Stomach (tissue), 9 donors: ENCODE results near the gene NCOA3. TPM values are rescaled to one million over a fixed set of nuclear protein-coding genes. Genes with fewer than 3 reads are reported as not detected.

Experiments used
- DNase-seq, 2 donors: peaks; one replicate each; pipeline versions ENCODE4 v3.0.0 to v3.0.0-alpha.2; 2013 to 2019
- H3K27ac ChIP-seq, 5 donors: fragments of 200-600 bp in 4 of 5; sonication (generic) in 4 of 5; one replicate each; pipeline ENCODE4 v1.5.1; 2013 to 2019; ENCODE audit warnings: mild to moderate bottlenecking in 1 of 5, moderate library complexity in 1 of 5
- H3K27me3 ChIP-seq, 3 donors: fragments of 200-600 bp; sonication (generic); one replicate each; pipeline ENCODE4 v1.5.1; 2017 to 2019; ENCODE audit warnings: mixed run types in 1 of 3
- H3K36me3 ChIP-seq, 4 donors: fragments of 200-600 bp; sonication (generic); 1 replicate in 3 of 4; 2 replicates in 1 of 4; pipeline ENCODE4 v1.5.1; 2016 to 2019
- H3K4me1 ChIP-seq, 4 donors: fragments of 200-600 bp; sonication (generic); one replicate each; pipeline ENCODE4 v1.5.1; 2016 to 2019
- H3K4me3 ChIP-seq, 4 donors: fragments of 200-600 bp; sonication (generic) in 3 of 4; one replicate each; pipeline ENCODE4 v1.5.1; 2016 to 2019; ENCODE audit warnings: mild to moderate bottlenecking in 1 of 4
- H3K9me3 ChIP-seq, 4 donors: fragments of 200-600 bp; sonication (generic); one replicate each; pipeline ENCODE4 v1.5.1; 2016 to 2019
- CTCF ChIP-seq, 7 experiments: fragments of 450-650 bp in 4 of 7; fragments of 200-600 bp in 3 of 7; sonication (generic) in 3 of 7; IDR thresholded peaks; one replicate each; pipeline ENCODE4 v1.5.1; 2016 to 2019; ENCODE audit warnings: antibody characterized with exemption in 7 of 7, control low read depth in 2 of 7, mild to moderate bottlenecking in 1 of 7
- EP300 ChIP-seq: sonication (generic); formaldehyde crosslinking; IDR thresholded peaks from one replicate; pipeline ENCODE4 v1.6.1; 2017; ENCODE audit warnings: antibody characterized with exemption
- POLR2A ChIP-seq, 4 donors: fragments of 450-650 bp; IDR thresholded peaks; one replicate each; pipeline ENCODE4 v1.6.1; 2016; ENCODE audit warnings: antibody characterized with exemption in 4 of 4, control low read depth in 2 of 4, mild to moderate bottlenecking in 1 of 4, moderate library complexity in 1 of 4
- POLR2AphosphoS5 ChIP-seq, 3 donors: sonication (generic); formaldehyde crosslinking; IDR thresholded peaks; one replicate each; pipeline ENCODE4 v1.6.1; 2016; ENCODE audit warnings: antibody characterized with exemption in 3 of 3
- WGBS, 5 donors: extraction: QIAGEN DNeasy Blood & Tissue Kit in 3 of 5; methylation state at CpG; one replicate each; pipeline versions ENCODE4 v1.1.5 to v1.1.7; 2013 to 2018; 5-methylcytosine and 5-hydroxymethylcytosine counted together
- intact Hi-C: fragments of 100-400 bp; cut with DNase I; formaldehyde crosslinking; loops from one replicate; pipeline ENCODE4 v1.15.1; 2023; ENCODE audit warnings: low total_unique reads
- polyA plus RNA-seq, 3 donors: library from polyadenylated mRNA; stranded (reverse); fragments of 200-250 nt; gene quantifications; one replicate each; pipeline ENCODE4 v1.2.3, GENCODE V29; 2013
- total RNA-seq, 5 donors: library from RNA; depleted of rRNA; stranded (reverse); fragments of >200 nt; gene quantifications; one replicate each; pipeline versions ENCODE4 v1.1.0 to v1.2.3, GENCODE V29; 2014 to 2016
- donor health status: healthy with polysubstance abuse.
- donor health status: Bipolar disorder and iron deficiency.
- donor health status: healthy.

NCOA3 gene
- total and polyA plus RNA-seq, 8 donors = 4.1 to 60.8 (median 16.3) TPM

GRCh38 chr20:47531458-47531857 is 29.8 kb downstream of the NCOA3 start:
- no peak for DNase-seq
- intact Hi-C loops = no loop called here
- H3K9me3 ChIP-seq = peaks cover 0 to 7% (median 6%) of the 10 kb centered on the region in 4 donors
- H3K27ac ChIP-seq = no peak overlapping the region
- no peak for TF ChIP-seq POLR2AphosphoS5 (IDR thresholded peaks at IDR 0.05)
- TF ChIP-seq EP300 = no peak
- no peak for TF ChIP-seq POLR2A (IDR thresholded peaks at IDR 0.05)
- TF ChIP-seq CTCF (IDR thresholded peaks at IDR 0.05) = no peak
- H3K36me3 ChIP-seq = peaks cover 0 to 11% (median 1%) of the 10 kb centered on the region in 4 donors
- 78 to 89% (median 83%) methylated on average over 1 of the region's 1 CpG for WGBS, 5 donors
- H3K4me3 ChIP-seq = no peak overlapping the region
- H3K4me1 ChIP-seq = peaks cover 0 to 22% (median 10%) of the 10 kb centered on the region in 4 donors
- no peaks in the 10 kb centered on the region for H3K27me3 ChIP-seq

GRCh38 chr20:47532002-47532401 is 30.3 kb downstream of the NCOA3 start:
- Histone ChIP-seq H3K9me3 (peaks cover 0 to 2% (median under 1%) of the 10 kb centered on the region in 4 donors), H3K36me3 (peaks cover 0 to 8% (median 1%) of the 10 kb centered on the region in 4 donors), H3K4me1 (peaks cover 0 to 22% (median 10%) of the 10 kb centered on the region in 4 donors), H3K4me3 (no peak overlapping the region), H3K27me3 (no peaks in the 10 kb centered on the region), H3K27ac (no peak overlapping the region)
- DNase-seq = no peak
- TF ChIP-seq POLR2AphosphoS5 (IDR thresholded peaks at IDR 0.05) (no peak), CTCF (IDR thresholded peaks at IDR 0.05) (no peak), EP300 (no peak), POLR2A (IDR thresholded peaks at IDR 0.05) (no peak)
- intact Hi-C loops = no loop called here
- 83 to 92% (median 91%) methylated on average over 3 of the region's 3 CpGs for WGBS, 5 donors

- no peaks in the 10 kb centered on the region for H3K27me3 ChIP-seq
- peaks cover 0 to 8% (median 1%) of the 10 kb centered on the region in 4 donors for H3K36me3 ChIP-seq
- 85 to 93% (median 90%) methylated on average over 3 of the region's 3 CpGs for WGBS, 5 donors
- DNase-seq = no peak
- H3K4me3 ChIP-seq = no peak overlapping the region
- H3K9me3 ChIP-seq = no peaks in the 10 kb centered on the region
- intact Hi-C loops = no loop called here
- peaks cover 2 to 24% (median 13%) of the 10 kb centered on the region in 4 donors for H3K4me1 ChIP-seq
- no peak for TF ChIP-seq EP300
- H3K27ac ChIP-seq = no peak overlapping the region
Observed at GRCh38 chr20:47533518-47534062, 31.9 kb downstream of the NCOA3 start.

GRCh38 chr20:47534405-47534804 is 32.7 kb downstream of the NCOA3 start:
- no peak for DNase-seq
- H3K36me3 ChIP-seq = peaks cover 0 to 8% (median 1%) of the 10 kb centered on the region in 4 donors
- TF ChIP-seq EP300 (no peak), POLR2A (IDR thresholded peaks at IDR 0.05) (no peak), CTCF (IDR thresholded peaks at IDR 0.05) (no peak), POLR2AphosphoS5 (IDR thresholded peaks at IDR 0.05) (no peak)
- H3K9me3 ChIP-seq = no peaks in the 10 kb centered on the region
- no peak overlapping the region for H3K27ac ChIP-seq
- no peaks in the 10 kb centered on the region for H3K27me3 ChIP-seq
- 80 to 94% (median 92%) methylated on average over 5 of the region's 5 CpGs for WGBS, 5 donors
- peaks cover 4 to 29% (median 19%) of the 10 kb centered on the region in 4 donors for H3K4me1 ChIP-seq
- H3K4me3 ChIP-seq = no peak overlapping the region
- intact Hi-C loops = no loop called here

GRCh38 chr20:47535088-47535487 is 33.4 kb downstream of the NCOA3 start:
- H3K4me3 ChIP-seq = no peak overlapping the region
- H3K4me1 ChIP-seq = peaks cover 7 to 30% (median 21%) of the 10 kb centered on the region in 4 donors
- 83 to 91% (median 88%) methylated on average over 8 of the region's 8 CpGs for WGBS, 5 donors
- DNase-seq = no peak
- TF ChIP-seq EP300 = no peak
- TF ChIP-seq CTCF (IDR thresholded peaks at IDR 0.05) = no peak
- TF ChIP-seq POLR2A (IDR thresholded peaks at IDR 0.05) = no peak
- TF ChIP-seq POLR2AphosphoS5 (IDR thresholded peaks at IDR 0.05) = no peak
- no peaks in the 10 kb centered on the region for H3K27me3 ChIP-seq
- H3K36me3 ChIP-seq = peaks cover 0 to 8% (median 1%) of the 10 kb centered on the region in 4 donors
- H3K9me3 ChIP-seq = no peaks in the 10 kb centered on the region
- no peak overlapping the region for H3K27ac ChIP-seq
- intact Hi-C loops = no loop called here
